ENCODE measurements around the gene SNRPF. TPM values are rescaled to one million over a fixed set of nuclear protein-coding genes. Genes with fewer than 3 reads are reported as not detected.
"Not testable (repeated sequence)": the region's sequence is repeated elsewhere in the genome, so short reads cannot be mapped to it uniquely, and the experiment has no call there.

The SNRPF gene
- 10.9 TPM for total RNA-seq

GRCh38 chr12:95858451-95859343, at the start of gene SNRPF:
Gene SNRPF (plus strand): TSS chr12:95858952. CDS start chr12:95859074, 122 bp downstream.
- peak; percentile 97 for DNase-seq (ENCODE audit: low spot score)

GRCh38 chr12:95809000-95809680, 49.6 kb upstream of the SNRPF start:
- DNase-seq (ENCODE audit: low spot score), result no peak

GRCh38 chr12:95810411-95810810, 48.3 kb upstream of the SNRPF start:
- no peak for DNase-seq (ENCODE audit: low spot score)

GRCh38 chr12:95812155-95812554, 46.6 kb upstream of the SNRPF start:
- not testable (repeated sequence) for DNase-seq (ENCODE audit: low spot score)

GRCh38 chr12:95815632-95816212, 43.0 kb upstream of the SNRPF start:
- DNase-seq (ENCODE audit: low spot score), result no peak

GRCh38 chr12:95820096-95820703, 38.6 kb upstream of the SNRPF start:
- DNase-seq (ENCODE audit: low spot score), result peak; percentile 69

GRCh38 chr12:95829395-95829794, 29.4 kb upstream of the SNRPF start:
- DNase-seq (ENCODE audit: low spot score), result no peak

GRCh38 chr12:95830335-95831089, 28.2 kb upstream of the SNRPF start:
- no peak for DNase-seq (ENCODE audit: low spot score)

GRCh38 chr12:95834572-95834971, 24.2 kb upstream of the SNRPF start:
- DNase-seq (ENCODE audit: low spot score), result no peak

GRCh38 chr12:95836185-95836609, 22.6 kb upstream of the SNRPF start:
- no peak for DNase-seq (ENCODE audit: low spot score)

- no peak for DNase-seq (ENCODE audit: low spot score)
Observed at GRCh38 chr12:95836630-95837239, 22.0 kb upstream of the SNRPF start.

- no peak for DNase-seq (ENCODE audit: low spot score)
Observed at GRCh38 chr12:95837240-95838038, 21.3 kb upstream of the SNRPF start.

- peak; percentile 72 for DNase-seq (ENCODE audit: low spot score)
Observed at GRCh38 chr12:95838125-95838524, 20.6 kb upstream of the SNRPF start.

GRCh38 chr12:95842426-95842825, 16.3 kb upstream of the SNRPF start:
- not testable (repeated sequence) for DNase-seq (ENCODE audit: low spot score)

GRCh38 chr12:95848575-95849388, 10.0 kb upstream of the SNRPF start:
- no peak for DNase-seq (ENCODE audit: low spot score)

- DNase-seq (ENCODE audit: low spot score), result no peak
Observed at GRCh38 chr12:95851606-95852005, 7.1 kb upstream of the SNRPF start.

GRCh38 chr12:95852133-95852532, 6.6 kb upstream of the SNRPF start:
- no peak for DNase-seq (ENCODE audit: low spot score)

GRCh38 chr12:95857156-95857555, 1.6 kb upstream of the SNRPF start:
- DNase-seq (ENCODE audit: low spot score), result no peak

- DNase-seq (ENCODE audit: low spot score), result no peak
Observed at GRCh38 chr12:95857799-95858198, 953 bp upstream of the SNRPF start.

All from mucosa of gallbladder (tissue), 1 donor.